NT2/D1 (cell line): ENCODE data around the gene TSPAN14.

Experiments used
- SUZ12 ChIP-seq: IDR thresholded peaks from 2 replicates; pipeline ENCODE4 v1.6.1; 2011; ENCODE audit not compliant: insufficient read length, insufficient read depth; ENCODE audit errors: extremely low read depth
- YY1 ChIP-seq: IDR thresholded peaks from 2 replicates; pipeline ENCODE4 v1.6.1; 2011; ENCODE audit not compliant: insufficient read length, insufficient read depth
- ZNF274 ChIP-seq: IDR thresholded peaks from 2 replicates; pipeline ENCODE4 v1.6.1; 2011; ENCODE audit warnings: mild to moderate bottlenecking, low read depth, low read length

DNA sequence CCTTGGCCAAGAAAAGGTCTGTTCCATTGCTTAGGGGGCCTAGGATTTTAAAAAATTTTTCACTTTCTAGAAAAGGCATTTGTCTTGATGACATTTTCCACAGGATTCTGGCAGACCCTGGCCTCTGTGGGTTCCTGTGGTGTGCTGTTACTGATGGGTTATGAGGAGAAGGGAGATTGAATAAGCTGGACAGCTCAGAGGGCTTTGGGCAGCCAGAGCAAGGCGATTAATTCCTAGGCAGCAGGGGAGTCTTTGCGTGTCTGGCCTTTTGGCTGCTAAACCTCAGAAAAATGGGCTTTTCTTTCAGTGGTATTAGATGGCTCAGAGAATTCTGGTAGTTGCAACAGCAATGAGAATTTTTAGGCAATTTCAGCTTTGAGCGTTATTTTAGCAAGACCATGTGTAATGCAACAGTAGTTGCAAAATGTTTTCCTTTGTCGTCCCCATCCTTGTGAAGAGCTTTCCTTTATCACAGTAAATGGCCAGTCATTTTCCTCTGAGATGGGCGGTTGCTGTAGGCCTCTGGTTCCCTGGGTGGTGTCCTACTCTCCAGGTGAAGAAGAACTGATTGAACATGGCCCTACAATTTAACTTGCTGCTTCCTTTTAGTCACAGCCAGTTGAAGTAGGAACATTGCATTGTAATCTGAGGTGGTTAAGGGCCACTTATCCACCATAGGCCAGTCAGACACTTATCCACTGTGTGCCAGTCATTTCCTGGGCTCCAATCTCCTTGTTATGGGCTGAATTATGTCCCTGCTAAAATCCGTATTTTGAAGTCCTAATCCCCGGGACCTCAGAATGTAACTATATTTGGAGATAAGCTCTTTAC lies 126.7 kb downstream of the TSPAN14 start:
- TF ChIP-seq SUZ12 (no peak), YY1 (no peak), ZNF274 (no peak)
